K562 (cell line): ENCODE measurements around the gene GPR32. TPM values are rescaled to one million over a fixed set of nuclear protein-coding genes. Genes with fewer than 3 reads are reported as not detected.

ENCODE experiments used
- ARID1B ChIP-seq: fragments of 450-650 bp; IDR thresholded peaks from 2 replicates; pipeline ENCODE4 v1.6.1; 2016; ENCODE audit warnings: antibody characterized with exemption, mild to moderate bottlenecking, inconsistent platforms
- CXXC5 ChIP-seq: fragments of 250-450 bp; sonication (Bioruptor Pico); IDR thresholded peaks from 2 replicates; pipeline ENCODE4 v1.8.0; 2022; ENCODE audit warnings: inconsistent platforms, mild to moderate bottlenecking, moderate library complexity
- NCOR1 ChIP-seq: fragments of 450-650 bp; IDR thresholded peaks from 2 replicates; pipeline ENCODE4 v1.6.1; 2016; ENCODE audit warnings: mild to moderate bottlenecking, moderate library complexity
- OTX1 ChIP-seq: fragments of 450-650 bp; formaldehyde crosslinking; IDR thresholded peaks from 2 replicates; pipeline ENCODE4 v1.4.0; 2022; ENCODE audit warnings: mild to moderate bottlenecking
- POLR2A ChIP-seq: fragments of 450-650 bp; conservative IDR thresholded peaks from 2 replicates; pipeline ENCODE4 v1.6.1; 2016
- SPI1 ChIP-seq: IDR thresholded peaks from 2 replicates; pipeline ENCODE4 v1.6.1; 2011; ENCODE audit warnings: low read depth, low read length, control low read depth, borderline replicate concordance
- TBP ChIP-seq: optimal IDR thresholded peaks from 2 replicates; pipeline ENCODE3; 2011; ENCODE audit warnings: low read depth, low read length, improper control_type of control experiment
- TCF7L2 ChIP-seq: fragments of 150-350 bp; IDR thresholded peaks from 2 replicates; pipeline ENCODE4 v1.6.1; 2016; ENCODE audit warnings: low read depth, mild to moderate bottlenecking, low read length, moderate library complexity
- TEAD1 ChIP-seq, 2 experiments: fragments of 450-650 bp in 1 of 2; sonication (generic) in 1 of 2; formaldehyde crosslinking; IDR thresholded peaks; 2 replicates each; pipeline versions ENCODE4 v1.4.0 to v1.8.0; 2020 to 2022; ENCODE audit warnings: mild to moderate bottlenecking in 2 of 2, missing genetic modification reagents in 1 of 2
- USF2 ChIP-seq: sonication (generic); formaldehyde crosslinking; IDR thresholded peaks from 2 replicates; pipeline ENCODE4 v1.5.0; 2020; ENCODE audit warnings: missing genetic modification reagents
- ZBTB34 ChIP-seq: fragments of 250-450 bp; sonication (Bioruptor Pico); IDR thresholded peaks from 2 replicates; pipeline ENCODE4 v1.8.0; 2021; ENCODE audit warnings: mild to moderate bottlenecking, moderate library complexity
- ZBTB40 ChIP-seq, 2 experiments: fragments of 450-650 bp in 1 of 2; sonication (generic) in 1 of 2; formaldehyde crosslinking in 1 of 2; IDR thresholded peaks; 2 replicates each; pipeline versions ENCODE4 v1.7.1 to v1.9.0; 2016 to 2022; ENCODE audit warnings: inconsistent platforms in 1 of 2, mild to moderate bottlenecking in 1 of 2, missing genetic modification reagents in 1 of 2
- ZNF143 ChIP-seq: sonication (generic); formaldehyde crosslinking; IDR thresholded peaks from 2 replicates; pipeline ENCODE4 v1.9.0; 2022; ENCODE audit warnings: mild to moderate bottlenecking, missing genetic modification reagents
- ZNF184 ChIP-seq: sonication (generic); formaldehyde crosslinking; IDR thresholded peaks from 2 replicates; pipeline ENCODE4 v1.5.0; 2020; ENCODE audit warnings: missing genetic modification reagents
- ZNF277 ChIP-seq: fragments of 250-450 bp; sonication (Bioruptor Pico); IDR thresholded peaks from 2 replicates; pipeline ENCODE4 v1.8.0; 2022; ENCODE audit warnings: inconsistent platforms, mild to moderate bottlenecking, moderate library complexity, borderline replicate concordance
- polyA plus RNA-seq, 8 experiments: library from polyadenylated mRNA; depleted of rRNA in 4 of 8; stranded (reverse) in 5 of 8; unstranded in 3 of 8; fragments of >200 nt; fragmentation: Nextera tagmentation in 2 of 8; fragmentation: Illumina TruSeq in 1 of 8; extraction: Ambion mirVana in 2 of 8; extraction: Trizol in 1 of 8; gene quantifications; 2 replicates each; pipeline versions ENCODE4 v1.2.1 to v1.2.3, GENCODE V29; 2011 to 2014; ENCODE audit warnings: inconsistent platforms in 1 of 8, missing spikeins in 1 of 8
- total RNA-seq, 7 experiments: library from RNA; depleted of rRNA in 6 of 7; stranded (reverse); fragments of >200 nt in 6 of 7; fragmentation: Illumina TruSeq in 2 of 7; extraction: Trizol in 2 of 7; gene quantifications; 2 replicates each; pipeline versions ENCODE4 v1.2.1 to v1.2.3, GENCODE V29; 2011 to 2021; ENCODE audit warnings: low replicate concordance in 1 of 7

Gene GPR32
- total and polyA plus RNA-seq, 9 of the 15 experiments (the other 6 are each of a cell fraction or from before 2014, with no cell fraction given), result not detected

- peak; percentile 52 for TF ChIP-seq ARID1B
- TF ChIP-seq OTX1, result peak; percentile 51; the same call in 1 of the 2 replicates
- TF ChIP-seq ZBTB40 (IDR thresholded peaks at IDR 0.05), result peak; percentile 72
- no peak for TF ChIP-seq ZBTB40 (CRISPR knock-in tag; IDR thresholded peaks at IDR 0.05)
- peak; percentile 38; the same call in 1 of the 2 replicates for TF ChIP-seq SPI1
- no peak for TF ChIP-seq ZNF277 (CRISPR knock-in tag)
- no peak for TF ChIP-seq NCOR1
- TF ChIP-seq ZNF184 (CRISPR knock-in tag), result no peak
- TF ChIP-seq ZNF143 (CRISPR knock-in tag), result no peak
- TF ChIP-seq ZBTB34 (CRISPR knock-in tag), result no peak
- TF ChIP-seq TCF7L2, result no peak
- 0 out of 2 replicates have a peak, but pooled peaks have one; percentile 37 for TF ChIP-seq POLR2A
- no peak for TF ChIP-seq USF2
- TF ChIP-seq TBP, result no peak
- 0 out of 2 replicates have a peak, but pooled peaks have one; percentile 25 for TF ChIP-seq CXXC5
- 0 out of 4 replicates have a peak, but pooled peaks of 1 of the 2 experiments have one; percentile 4 for TF ChIP-seq TEAD1 (CRISPR knock-in tag; IDR thresholded peaks at IDR 0.05)
Observed at GRCh38 chr19:50820549-50821247, 50.4 kb downstream of the GPR32 start (continued).
